GM19467 (cell line): ENCODE measurements around the gene DCBLD2.

Experiments
- ATAC-seq: cut with Tn5 transposase; IDR thresholded peaks from one replicate; pipeline ENCODE4 v1.9.1; 2021; ENCODE audit warnings: mild to moderate bottlenecking, moderate library complexity; ENCODE audit not compliant: unreplicated experiment

The DCBLD2 gene

GRCh38 chr3:98775459-98776139 lies 125.9 kb downstream of the DCBLD2 start:
- ATAC-seq = no peak

GRCh38 chr3:98772022-98772421 lies 129.5 kb downstream of the DCBLD2 start:
- no peak for ATAC-seq

GRCh38 chr3:98770261-98771039 lies 131.0 kb downstream of the DCBLD2 start:
- no peak for ATAC-seq

GRCh38 chr3:98769448-98769847 lies 132.0 kb downstream of the DCBLD2 start:
- ATAC-seq = no peak

- ATAC-seq = no peak
Observed at GRCh38 chr3:98768961-98769360, 132.5 kb downstream of the DCBLD2 start.

- no peak for ATAC-seq
Observed at GRCh38 chr3:98766924-98767323, 134.6 kb downstream of the DCBLD2 start.

- ATAC-seq = no peak
Observed at GRCh38 chr3:98765721-98766120, 135.8 kb downstream of the DCBLD2 start.

GRCh38 chr3:98764472-98764884 lies 137.0 kb downstream of the DCBLD2 start:
- no peak for ATAC-seq

- ATAC-seq = no peak
Observed at GRCh38 chr3:98763819-98764418, 137.6 kb downstream of the DCBLD2 start.

GRCh38 chr3:98763076-98763475 lies 138.4 kb downstream of the DCBLD2 start, which contains the start of gene ST3GAL6:
TSS of gene ST3GAL6 (plus strand) at chr3:98763340. CDS start at chr3:98768441, 5,101 bp downstream.
- peak; percentile 45 for ATAC-seq

- no peak for ATAC-seq
Observed at GRCh38 chr3:98761643-98762229, 139.8 kb downstream of the DCBLD2 start.

- ATAC-seq = no peak
Observed at GRCh38 chr3:98759629-98760028, 141.9 kb downstream of the DCBLD2 start.

- no peak for ATAC-seq
Observed at GRCh38 chr3:98755601-98756000, 145.9 kb downstream of the DCBLD2 start.

GRCh38 chr3:98754483-98754882 lies 147.0 kb downstream of the DCBLD2 start:
- ATAC-seq = no peak

- no peak for ATAC-seq
Observed at GRCh38 chr3:98750276-98750919, 151.1 kb downstream of the DCBLD2 start.

GRCh38 chr3:98746882-98747281 lies 154.6 kb downstream of the DCBLD2 start:
- no peak for ATAC-seq

- ATAC-seq = no peak
Observed at GRCh38 chr3:98746122-98746521, 155.4 kb downstream of the DCBLD2 start.
